HepG2 (cell line): Measurements from ENCODE around the gene AMOTL1. TPM values are rescaled to one million over a fixed set of nuclear protein-coding genes. Genes with fewer than 3 reads are reported as not detected.

Source experiments
- ATAC-seq: fragments of 200-7000 bp; cut with Tn5 transposase; 3 replicates; pipeline ENCODE4 v1.9.1; 2020; ENCODE audit warnings: mild to moderate bottlenecking, moderate library complexity
- BruUV-seq: library from RNA; stranded (reverse); fragments of 400-500 nt; replicated peaks from 2 replicates; lab custom pipeline; 2021; lab: Mats Ljungman, UMichigan
- CTCF ChIA-PET: fragments of 300-600 bp; formaldehyde crosslinking; extraction: SDS; loops from one replicate; lab custom pipeline; 2021; ENCODE audit warnings: low total read pairs, inconsistent platforms, low intra/inter-chr PET ratio; lab: Yijun Ruan, JAX
- POLR2A ChIA-PET: fragments of 350-600 bp; sonication (Branson Sonifier 250); formaldehyde crosslinking; loops from one replicate; lab custom pipeline; 2020; ENCODE audit warnings: antibody characterized with exemption, inconsistent platforms; lab: Yijun Ruan, JAX
- DNase-seq: peaks from one replicate; pipeline ENCODE4 v3.0.0-alpha.2; 2015; ENCODE audit warnings: low spot score
- FAIRE-seq: peaks from 3 replicates; lab custom pipeline; 2011; peaks lifted over from hg19 to GRCh38; lab: Jason Lieb, UNC
- H2AFZ ChIP-seq: one replicate; pipeline ENCODE4 v1.6.1; 2011; ENCODE audit warnings: low read length, inconsistent platforms
- H3K27ac ChIP-seq: fragments of 300-600 bp; 3 replicates; pipeline ENCODE4 v1.8.0; 2011; ENCODE audit warnings: mixed run types, mild to moderate bottlenecking, mixed read lengths, low read length, inconsistent platforms; ENCODE audit not compliant: insufficient read depth; ENCODE audit errors: extremely low read length
- H3K27me3 ChIP-seq, 2 experiments: fragments of 200-600 bp in 1 of 2; 2 replicates in 1 of 2; 3 replicates in 1 of 2; pipeline versions ENCODE4 v1.6.0 to v1.8.0; 2011; ENCODE audit warnings: low read length in 2 of 2, mild to moderate bottlenecking in 2 of 2, moderate library complexity in 2 of 2, inconsistent platforms in 1 of 2; ENCODE audit not compliant: insufficient read depth in 2 of 2, control insufficient read depth in 1 of 2
- H3K36me3 ChIP-seq, 2 experiments: fragments of 200-600 bp in 1 of 2; replicated peaks in 1 of 2; 2 replicates in 1 of 2; 3 replicates in 1 of 2; pipeline versions ENCODE4 v1.5.1 to v1.8.0; 2011; ENCODE audit warnings: low read length in 2 of 2, inconsistent platforms in 1 of 2; ENCODE audit not compliant: insufficient read depth in 2 of 2, control insufficient read depth in 1 of 2
- H3K4me1 ChIP-seq: 2 replicates; pipeline ENCODE4 v1.5.1; 2012; ENCODE audit warnings: low read length, inconsistent platforms; ENCODE audit not compliant: insufficient read depth
- H3K4me2 ChIP-seq: 2 replicates; pipeline ENCODE4 v1.6.0; 2011; ENCODE audit warnings: low read depth, low read length, inconsistent platforms
- H3K4me3 ChIP-seq, 3 experiments: fragments of 200-600 bp in 1 of 3; sonication (generic), shearing (Covaris generic) in 1 of 3; replicated peaks in 1 of 3; 2 replicates each; pipeline ENCODE4 v1.5.1; 2011 to 2016; ENCODE audit warnings: low read length in 3 of 3, inconsistent platforms in 2 of 3, low read depth in 2 of 3, mild to moderate bottlenecking in 2 of 3, control low read depth in 1 of 3, mixed read lengths in 1 of 3; ENCODE audit not compliant: insufficient read depth in 1 of 3
- H3K79me2 ChIP-seq: one replicate; pipeline ENCODE4 v1.6.1; 2011; ENCODE audit warnings: low read length, inconsistent platforms; ENCODE audit not compliant: insufficient read depth
- H3K9ac ChIP-seq: 2 replicates; pipeline ENCODE4 v1.6.0; 2011; ENCODE audit warnings: mild to moderate bottlenecking, low read depth, low read length, inconsistent platforms; ENCODE audit not compliant: insufficient read depth
- H3K9me3 ChIP-seq: 2 replicates; pipeline ENCODE4 v1.5.1; 2012; ENCODE audit warnings: mild to moderate bottlenecking, low read length
- H4K20me1 ChIP-seq: 2 replicates; pipeline ENCODE4 v1.6.0; 2011; ENCODE audit warnings: inconsistent platforms, mild to moderate bottlenecking, low read length, moderate library complexity; ENCODE audit not compliant: insufficient read depth
- HDAC1 ChIP-seq: sonication (generic); formaldehyde crosslinking; IDR thresholded peaks from 2 replicates; pipeline ENCODE4 v1.5.1; 2020; ENCODE audit warnings: mild to moderate bottlenecking, missing genetic modification reagents
- KAT2B ChIP-seq: fragments of 150-350 bp; IDR thresholded peaks from 2 replicates; pipeline ENCODE4 v1.6.1; 2014; ENCODE audit warnings: low read depth, low read length, borderline replicate concordance
- MTF1 ChIP-seq: sonication (generic); formaldehyde crosslinking; IDR thresholded peaks from 2 replicates; pipeline ENCODE4 v1.5.0; 2020; ENCODE audit warnings: missing genetic modification reagents
- RFX1 ChIP-seq: fragments of 450-650 bp; IDR thresholded peaks from 2 replicates; pipeline ENCODE4 v1.6.1; 2017
- SIN3A ChIP-seq: IDR thresholded peaks from 2 replicates; pipeline ENCODE4 v1.6.1; 2011; ENCODE audit warnings: low read depth, mild to moderate bottlenecking, control low read depth, low read length, borderline replicate concordance
- SRSF1 ChIP-seq: fragments of 200-400 bp; formaldehyde crosslinking; optimal IDR thresholded peaks from 2 replicates; pipeline ENCODE3; 2017; ENCODE audit warnings: mild to moderate bottlenecking, low read depth, low read length, moderate library complexity
- STAT5B ChIP-seq: sonication (generic); formaldehyde crosslinking; IDR thresholded peaks from 2 replicates; pipeline ENCODE4 v1.4.0; 2020; ENCODE audit warnings: missing genetic modification reagents
- TMF1 ChIP-seq: sonication (generic); formaldehyde crosslinking; IDR thresholded peaks from 2 replicates; pipeline ENCODE4 v1.8.1; 2022; ENCODE audit warnings: low read depth, missing genetic modification reagents
- ZKSCAN1 ChIP-seq: fragments of 150-350 bp; IDR thresholded peaks from 2 replicates; pipeline ENCODE4 v1.6.1; 2014; ENCODE audit warnings: low read length
- ZMYM3 ChIP-seq: sonication (generic); formaldehyde crosslinking; IDR thresholded peaks from 2 replicates; pipeline ENCODE4 v1.5.1; 2020; ENCODE audit warnings: mild to moderate bottlenecking, missing genetic modification reagents
- ZNF501 ChIP-seq: sonication (generic); formaldehyde crosslinking; IDR thresholded peaks from 2 replicates; pipeline ENCODE4 v1.5.1; 2020; ENCODE audit warnings: mild to moderate bottlenecking, moderate library complexity, missing genetic modification reagents
- ZNF615 ChIP-seq: sonication (generic); formaldehyde crosslinking; IDR thresholded peaks from 2 replicates; pipeline ENCODE4 v1.5.0; 2020; ENCODE audit warnings: mild to moderate bottlenecking, missing genetic modification reagents, borderline replicate concordance
- WGBS: methylation state at CpG from one replicate; pipeline ENCODE4 v1.1.6; 2017; ENCODE audit warnings: low lambda C conversion rate; 5-methylcytosine and 5-hydroxymethylcytosine counted together
- in situ Hi-C: cut with HindIII; loops from 2 replicates; pipeline ENCODE4 v1.10.0; 2017; ENCODE audit warnings: low pct_unique_long_range_greater_than_20kb; ENCODE audit not compliant: extremely low pct_ligation_motif_present
- intact Hi-C: fragments of 100-400 bp; cut with micrococcal nuclease; formaldehyde crosslinking; loops from one replicate; pipeline ENCODE4 v1.10.0; 2022; ENCODE audit not compliant: unreplicated experiment
- polyA plus RNA-seq, 8 experiments: library from polyadenylated mRNA; depleted of rRNA in 3 of 8; stranded (reverse) in 7 of 8; unstranded in 1 of 8; fragments of >200 nt; fragmentation: Illumina TruSeq in 4 of 8; extraction: Trizol in 4 of 8; gene quantifications; 2 replicates each; pipeline versions ENCODE4 v1.2.1 to v1.2.3, GENCODE V29; 2011 to 2016; ENCODE audit warnings: low read depth in 4 of 8, missing spikeins in 1 of 8, mixed read lengths in 1 of 8; ENCODE audit not compliant: insufficient read depth in 1 of 8
- total RNA-seq, 5 experiments: library from RNA; depleted of rRNA; stranded (reverse); fragments of >200 nt; fragmentation: Illumina TruSeq; extraction: Trizol; gene quantifications; 2 replicates each; pipeline ENCODE4 v1.2.3, GENCODE V29; 2016; ENCODE audit warnings: low read depth in 1 of 5
- TF ChIP-seq, protein P1 (sequence below): IDR thresholded peaks from 2 replicates; pipeline ENCODE4 v1.6.1; 2012; ENCODE audit warnings: low read depth, low read length, improper control_type of control experiment
- TF ChIP-seq, protein P2 (sequence below): sonication (generic); formaldehyde crosslinking; IDR thresholded peaks from 2 replicates; pipeline ENCODE4 v1.4.0; 2020; ENCODE audit warnings: missing genetic modification reagents
- TF ChIP-seq, protein P3 (sequence below): sonication (generic); formaldehyde crosslinking; IDR thresholded peaks from 2 replicates; pipeline ENCODE4 v1.4.0; 2020; ENCODE audit warnings: mild to moderate bottlenecking, missing genetic modification reagents
- TF ChIP-seq, protein P4 (sequence below): sonication (generic); formaldehyde crosslinking; IDR thresholded peaks from 2 replicates; pipeline ENCODE4 v1.4.0; 2020; ENCODE audit warnings: low read depth, mild to moderate bottlenecking, missing genetic modification reagents
- TF ChIP-seq, protein P5 (sequence below): sonication (generic); formaldehyde crosslinking; conservative IDR thresholded peaks from 2 replicates; pipeline ENCODE4 v1.4.0; 2020; ENCODE audit warnings: missing genetic modification reagents

Gene AMOTL1
- total and polyA plus RNA-seq, 2 of the 13 experiments (the other 11 are each of a cell fraction or from before 2014, with no cell fraction given) = 0.01 to 0.20 TPM

DNA sequence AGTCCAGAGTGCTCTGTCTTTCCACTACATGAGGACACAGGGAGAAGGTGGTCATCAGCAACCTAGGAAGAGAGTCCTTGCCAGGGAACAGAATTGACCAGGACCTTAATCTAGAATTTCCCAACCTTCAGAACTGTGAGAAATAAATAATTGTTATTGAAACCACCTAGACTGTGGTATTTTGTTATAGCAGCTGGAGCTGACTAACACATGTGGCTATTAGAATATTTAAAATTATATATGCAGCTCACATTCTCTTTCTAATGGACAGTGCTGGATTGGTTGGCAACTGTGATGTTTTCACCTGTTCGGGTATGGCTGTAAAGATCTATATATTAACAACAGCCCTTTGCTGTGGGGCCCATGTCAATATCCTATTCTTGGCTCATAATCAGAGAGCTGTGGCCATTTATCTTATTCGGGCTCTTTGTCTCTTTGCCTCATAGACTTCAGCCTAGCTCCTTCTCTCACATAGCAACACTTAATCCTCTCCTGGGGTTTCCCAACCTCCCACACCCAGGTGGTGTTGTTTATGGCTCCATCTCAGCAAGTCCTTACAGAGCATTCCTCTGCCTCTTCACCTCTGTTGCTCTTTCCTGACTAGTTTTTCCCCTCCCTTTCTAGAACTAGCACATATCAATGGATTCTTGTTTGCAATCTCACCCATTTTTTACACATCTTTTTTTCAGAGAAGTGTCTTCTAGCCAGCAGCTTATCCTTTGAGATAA is 46.4 kb upstream of the AMOTL1 start:
- ChIA-PET POLR2A (no interaction called here), CTCF (no interaction called here)
- BruUV-seq = no TSS peak
- ATAC-seq (no peak), DNase-seq (no peak), FAIRE-seq (no peak)
- H3K4me3 ChIP-seq = no peak overlapping the region
- H3K27me3 ChIP-seq = 0 out of 5 replicates have a peak, but pooled peaks cover 0 to 5% of the 10 kb centered on the region in 2 experiments
- H3K9ac ChIP-seq = no peak overlapping the region
- H3K27ac ChIP-seq = no peak overlapping the region
- H3K4me1 ChIP-seq = no peaks in the 10 kb centered on the region
- no peak overlapping the region for H2AFZ ChIP-seq
- in situ Hi-C loops (no loop called here), intact Hi-C loops (no loop called here)
- no peaks in the 10 kb centered on the region for H3K36me3 ChIP-seq
- no peak overlapping the region for H3K4me2 ChIP-seq
- H4K20me1 ChIP-seq = no peaks in the 10 kb centered on the region
- H3K79me2 ChIP-seq = no peaks in the 10 kb centered on the region
- 0% methylated on average over 2 of the region's 2 CpGs for WGBS
- H3K9me3 ChIP-seq = no peaks in the 10 kb centered on the region
- TF ChIP-seq SRSF1 (no peak), RFX1 (no peak), TMF1 (no peak), KAT2B (no peak), MTF1 (CRISPR knock-in tag) (no peak), HDAC1 (CRISPR knock-in tag) (no peak), ZNF615 (no peak), STAT5B (CRISPR knock-in tag) (no peak), ZMYM3 (CRISPR knock-in tag) (no peak), ZKSCAN1 (no peak), SIN3A (no peak), ZNF501 (CRISPR knock-in tag) (no peak)
- TF ChIP-seq, protein P1, sequence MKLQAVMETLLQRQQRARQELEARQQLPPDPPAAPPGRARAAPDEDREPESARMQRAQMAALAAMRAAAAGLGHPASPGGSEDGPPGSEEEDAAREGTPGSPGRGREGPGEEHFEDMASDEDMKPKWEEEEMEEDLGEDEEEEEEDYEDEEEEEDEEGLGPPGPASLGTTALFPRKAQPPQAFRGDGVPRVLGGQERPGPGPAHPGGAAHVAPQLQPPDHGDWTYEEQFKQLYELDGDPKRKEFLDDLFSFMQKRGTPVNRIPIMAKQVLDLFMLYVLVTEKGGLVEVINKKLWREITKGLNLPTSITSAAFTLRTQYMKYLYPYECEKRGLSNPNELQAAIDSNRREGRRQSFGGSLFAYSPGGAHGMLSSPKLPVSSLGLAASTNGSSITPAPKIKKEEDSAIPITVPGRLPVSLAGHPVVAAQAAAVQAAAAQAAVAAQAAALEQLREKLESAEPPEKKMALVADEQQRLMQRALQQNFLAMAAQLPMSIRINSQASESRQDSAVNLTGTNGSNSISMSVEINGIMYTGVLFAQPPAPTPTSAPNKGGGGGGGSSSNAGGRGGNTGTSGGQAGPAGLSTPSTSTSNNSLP = no peak
- TF ChIP-seq, protein P2, sequence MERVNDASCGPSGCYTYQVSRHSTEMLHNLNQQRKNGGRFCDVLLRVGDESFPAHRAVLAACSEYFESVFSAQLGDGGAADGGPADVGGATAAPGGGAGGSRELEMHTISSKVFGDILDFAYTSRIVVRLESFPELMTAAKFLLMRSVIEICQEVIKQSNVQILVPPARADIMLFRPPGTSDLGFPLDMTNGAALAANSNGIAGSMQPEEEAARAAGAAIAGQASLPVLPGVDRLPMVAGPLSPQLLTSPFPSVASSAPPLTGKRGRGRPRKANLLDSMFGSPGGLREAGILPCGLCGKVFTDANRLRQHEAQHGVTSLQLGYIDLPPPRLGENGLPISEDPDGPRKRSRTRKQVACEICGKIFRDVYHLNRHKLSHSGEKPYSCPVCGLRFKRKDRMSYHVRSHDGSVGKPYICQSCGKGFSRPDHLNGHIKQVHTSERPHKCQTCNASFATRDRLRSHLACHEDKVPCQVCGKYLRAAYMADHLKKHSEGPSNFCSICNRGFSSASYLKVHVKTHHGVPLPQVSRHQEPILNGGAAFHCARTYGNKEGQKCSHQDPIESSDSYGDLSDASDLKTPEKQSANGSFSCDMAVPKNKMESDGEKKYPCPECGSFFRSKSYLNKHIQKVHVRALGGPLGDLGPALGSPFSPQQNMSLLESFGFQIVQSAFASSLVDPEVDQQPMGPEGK (CRISPR knock-in tag) = no peak
- TF ChIP-seq, protein P3, sequence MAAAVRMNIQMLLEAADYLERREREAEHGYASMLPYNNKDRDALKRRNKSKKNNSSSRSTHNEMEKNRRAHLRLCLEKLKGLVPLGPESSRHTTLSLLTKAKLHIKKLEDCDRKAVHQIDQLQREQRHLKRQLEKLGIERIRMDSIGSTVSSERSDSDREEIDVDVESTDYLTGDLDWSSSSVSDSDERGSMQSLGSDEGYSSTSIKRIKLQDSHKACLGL (CRISPR knock-in tag) = no peak
- TF ChIP-seq, protein P4, sequence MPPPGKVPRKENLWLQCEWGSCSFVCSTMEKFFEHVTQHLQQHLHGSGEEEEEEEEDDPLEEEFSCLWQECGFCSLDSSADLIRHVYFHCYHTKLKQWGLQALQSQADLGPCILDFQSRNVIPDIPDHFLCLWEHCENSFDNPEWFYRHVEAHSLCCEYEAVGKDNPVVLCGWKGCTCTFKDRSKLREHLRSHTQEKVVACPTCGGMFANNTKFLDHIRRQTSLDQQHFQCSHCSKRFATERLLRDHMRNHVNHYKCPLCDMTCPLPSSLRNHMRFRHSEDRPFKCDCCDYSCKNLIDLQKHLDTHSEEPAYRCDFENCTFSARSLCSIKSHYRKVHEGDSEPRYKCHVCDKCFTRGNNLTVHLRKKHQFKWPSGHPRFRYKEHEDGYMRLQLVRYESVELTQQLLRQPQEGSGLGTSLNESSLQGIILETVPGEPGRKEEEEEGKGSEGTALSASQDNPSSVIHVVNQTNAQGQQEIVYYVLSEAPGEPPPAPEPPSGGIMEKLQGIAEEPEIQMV (CRISPR knock-in tag) = no peak
- TF ChIP-seq, protein P5, sequence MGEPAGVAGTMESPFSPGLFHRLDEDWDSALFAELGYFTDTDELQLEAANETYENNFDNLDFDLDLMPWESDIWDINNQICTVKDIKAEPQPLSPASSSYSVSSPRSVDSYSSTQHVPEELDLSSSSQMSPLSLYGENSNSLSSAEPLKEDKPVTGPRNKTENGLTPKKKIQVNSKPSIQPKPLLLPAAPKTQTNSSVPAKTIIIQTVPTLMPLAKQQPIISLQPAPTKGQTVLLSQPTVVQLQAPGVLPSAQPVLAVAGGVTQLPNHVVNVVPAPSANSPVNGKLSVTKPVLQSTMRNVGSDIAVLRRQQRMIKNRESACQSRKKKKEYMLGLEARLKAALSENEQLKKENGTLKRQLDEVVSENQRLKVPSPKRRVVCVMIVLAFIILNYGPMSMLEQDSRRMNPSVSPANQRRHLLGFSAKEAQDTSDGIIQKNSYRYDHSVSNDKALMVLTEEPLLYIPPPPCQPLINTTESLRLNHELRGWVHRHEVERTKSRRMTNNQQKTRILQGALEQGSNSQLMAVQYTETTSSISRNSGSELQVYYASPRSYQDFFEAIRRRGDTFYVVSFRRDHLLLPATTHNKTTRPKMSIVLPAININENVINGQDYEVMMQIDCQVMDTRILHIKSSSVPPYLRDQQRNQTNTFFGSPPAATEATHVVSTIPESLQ = no peak
